Motor neuron (in vitro differentiated cells): ENCODE results near the gene CREBBP. TPM values are rescaled to one million over a fixed set of nuclear protein-coding genes. Genes with fewer than 3 reads are reported as not detected.

Experiments
- ATAC-seq, 8 experiments: fragments of 200-7000 bp; cut with Tn5 transposase; replicated peaks in 6 of 8; 2 replicates each; pipeline ENCODE4 v1.8.0; 2021; ENCODE audit warnings: mild to moderate bottlenecking in 8 of 8, moderate library complexity in 8 of 8
- H3K27ac ChIP-seq, 2 donors: fragments of 250-450 bp; sonication (Bioruptor Pico); 2 replicates each; pipeline ENCODE4 v1.9.0; 2021; ENCODE audit warnings: antibody characterized with exemption in 2 of 2, mild to moderate bottlenecking in 2 of 2, moderate library complexity in 1 of 2
- H3K4me1 ChIP-seq, 2 donors: fragments of 250-450 bp; sonication (Bioruptor Pico); replicated peaks in 1 of 2; 2 replicates each; pipeline ENCODE4 v1.6.1; 2021; ENCODE audit warnings: antibody characterized with exemption in 2 of 2, mild to moderate bottlenecking in 2 of 2, moderate library complexity in 1 of 2
- H3K4me3 ChIP-seq, 5 donors: fragments of 250-450 bp; sonication (Bioruptor Pico); 2 replicates each; pipeline ENCODE4 v1.9.0; 2021; ENCODE audit warnings: antibody characterized with exemption in 5 of 5, mild to moderate bottlenecking in 5 of 5, moderate library complexity in 4 of 5
- WGBS, 10 experiments: fragments of 450-650 bp; shearing (Covaris generic); methylation state at CpG; one replicate each; pipeline ENCODE4 v1.0.0; 2022; 5-methylcytosine and 5-hydroxymethylcytosine counted together
- in situ Hi-C, 9 experiments: fragments of 400-800 bp; cut with MboI; loops; one replicate each; pipeline ENCODE4 v1.15.0; 2021; ENCODE audit warnings: low sequenced_read_pairs in 9 of 9, low pct_unique_long_range_greater_than_20kb in 2 of 9; ENCODE audit not compliant: unreplicated experiment in 9 of 9
- total RNA-seq, 8 experiments: library from RNA; unstranded; fragments of 300-600 nt; gene quantifications; 2 replicates each; pipeline versions ENCODE4 v1.2.3 to v1.2.4, GENCODE V29; 2022

The CREBBP gene
- total RNA-seq, 8 experiments from 2014 or later = 12.1 to 92.4 (median 23.7) TPM

DNA sequence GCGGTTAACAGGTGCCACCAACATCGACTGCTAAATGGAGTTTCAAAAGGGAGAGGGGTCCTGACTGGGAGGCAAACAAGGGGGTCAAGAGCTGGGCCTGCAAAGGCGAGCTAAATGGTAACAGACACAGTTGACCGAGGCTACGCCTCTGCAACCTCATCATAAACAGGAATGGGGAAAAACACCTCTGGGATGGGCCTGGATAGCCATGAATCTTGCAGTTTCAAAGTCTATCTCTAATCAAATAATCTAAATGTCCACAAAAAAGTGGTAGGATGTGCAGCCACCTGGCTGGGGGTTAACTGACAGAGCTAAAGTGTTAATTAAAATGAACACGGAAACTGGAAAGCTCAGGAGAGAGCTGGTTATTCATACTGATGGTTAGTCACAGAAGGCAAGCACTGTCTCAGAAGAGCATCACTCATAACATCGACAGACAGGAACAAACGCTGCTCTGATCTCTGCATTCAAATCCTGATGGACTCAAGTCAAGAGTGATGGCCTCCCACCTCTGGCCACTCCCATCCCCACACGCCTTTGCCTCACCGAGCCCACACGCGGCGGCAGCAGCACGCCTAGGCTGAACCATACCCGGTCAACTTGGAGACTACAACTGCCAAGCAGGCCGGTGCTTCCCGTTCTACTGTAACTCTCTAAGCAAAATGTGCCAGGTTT, 56.3 kb downstream of the CREBBP start:
- Histone ChIP-seq H3K27ac (no peak overlapping the region), H3K4me1 (peaks cover 4 to 48% of the 10 kb centered on the region in 2 donors), H3K4me3 (no peak overlapping the region)
- ATAC-seq = peak in 4 of 8 experiments; percentile 27 to 40 (median 36)
- 22 to 100% (median 88%) methylated on average over 2 to 9 of the region's 17 CpGs; no CpG with 5 or more reads in 3 of the 10 experiments for WGBS, 10 experiments
- in situ Hi-C loops = no loop called here

DNA sequence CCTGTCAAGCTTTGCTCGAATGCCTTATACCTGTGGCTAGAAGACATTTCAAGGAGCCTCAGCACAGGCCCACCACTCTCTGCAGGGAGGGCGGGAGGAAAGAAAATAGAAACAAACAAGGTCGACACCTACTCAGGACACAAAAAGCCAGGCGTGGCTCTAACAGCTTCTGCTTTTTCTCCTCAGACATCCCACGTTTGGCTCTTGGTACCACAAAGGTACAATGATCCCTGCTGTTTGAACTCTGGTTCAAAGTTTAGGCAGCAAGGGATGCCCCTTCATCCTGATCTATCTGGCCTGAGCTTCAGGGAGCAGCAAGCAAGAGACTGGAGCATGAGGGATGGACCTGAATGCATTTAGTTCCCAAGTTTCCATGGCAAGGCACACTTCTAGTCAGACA, 57.1 kb downstream of the CREBBP start:
- 45 to 100% (median 86%) methylated on average over 1 to 5 of the region's 5 CpGs; no CpG with 5 or more reads in 5 of the 10 experiments for WGBS, 10 experiments
- in situ Hi-C loops = no loop called here
- no peak overlapping the region for H3K27ac ChIP-seq
- H3K4me3 ChIP-seq = no peak overlapping the region
- ATAC-seq = peak in 1 of 8 experiments; percentile 9
- peaks cover 4 to 53% of the 10 kb centered on the region in 2 donors for H3K4me1 ChIP-seq

DNA sequence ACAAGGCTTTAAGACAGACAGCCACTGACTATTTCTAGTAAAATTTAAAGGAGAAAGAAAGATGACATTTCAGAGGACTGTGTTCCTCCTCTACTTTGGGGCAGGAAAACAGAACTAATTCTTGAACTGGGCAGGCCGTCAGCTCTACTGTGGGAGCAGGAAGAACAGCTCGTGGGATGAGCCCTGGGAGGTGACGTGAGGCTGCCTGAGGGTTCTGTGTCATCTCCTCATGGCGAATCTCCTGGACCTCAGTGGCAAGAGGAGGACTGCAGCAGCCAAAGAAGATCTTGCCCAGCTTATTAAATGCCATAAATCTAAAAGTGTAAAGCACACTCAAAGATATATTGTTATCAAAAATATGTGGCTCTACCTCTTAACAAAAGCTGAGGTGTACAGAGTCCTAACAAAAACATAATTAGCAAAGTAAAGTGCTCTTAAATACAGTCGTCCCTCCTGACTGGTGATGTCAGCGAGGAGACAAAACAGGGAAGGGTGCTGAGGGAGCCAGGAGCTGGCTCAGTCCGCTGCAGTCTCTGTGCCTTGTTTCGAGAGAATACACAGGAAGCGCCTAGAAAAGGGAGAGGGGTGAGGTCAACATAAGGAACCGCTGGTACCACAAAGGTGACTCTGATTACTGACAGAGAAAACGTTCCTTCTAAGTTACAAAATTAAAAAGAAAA, 58.0 kb downstream of the CREBBP start:
- peak in 1 of 8 experiments; percentile 33 for ATAC-seq
- Histone ChIP-seq H3K4me3 (no peak overlapping the region), H3K4me1 (peaks cover 4 to 53% of the 10 kb centered on the region in 2 donors), H3K27ac (no peak overlapping the region)
- in situ Hi-C loops = no loop called here
- 26 to 91% (median 82%) methylated on average over 3 to 9 of the region's 11 CpGs for WGBS, 10 experiments

DNA sequence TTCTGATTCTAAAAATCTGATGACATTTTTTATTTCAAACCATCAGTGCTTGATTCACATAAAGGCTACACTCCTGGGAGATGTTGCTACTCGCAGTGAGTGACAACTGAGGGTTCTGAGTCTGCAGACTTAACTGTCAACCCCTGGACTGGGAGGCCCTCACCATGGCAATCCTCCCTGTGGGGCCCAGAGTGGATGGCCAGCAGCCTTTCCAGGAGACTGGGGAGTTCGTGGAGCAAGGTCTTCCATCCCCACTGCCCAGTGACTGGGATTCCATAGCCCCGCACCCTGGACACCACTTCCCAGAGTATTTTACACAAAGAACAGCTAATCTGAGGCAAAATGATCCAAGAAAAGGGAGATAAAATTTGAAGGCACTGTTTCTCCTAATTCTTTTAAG, 59.3 kb downstream of the CREBBP start:
- no peak overlapping the region for H3K4me3 ChIP-seq
- WGBS, 10 experiments = 75 to 100% (median 88%) methylated on average over 1 to 3 of the region's 3 CpGs; no CpG with 5 or more reads in 3 of the 10 experiments
- in situ Hi-C loops = no loop called here
- peaks cover 4 to 54% of the 10 kb centered on the region in 2 donors for H3K4me1 ChIP-seq
- H3K27ac ChIP-seq = no peak overlapping the region
- ATAC-seq = peak in 3 of 8 experiments; percentile 41 to 87 (median 73)

GRCh38 chr16:3819746-3820724, 60.5 kb downstream of the CREBBP start:
- WGBS, 10 experiments = 10 to 97% (median 52%) methylated on average over 2 to 6 of the region's 8 CpGs; no CpG with 5 or more reads in 2 of the 10 experiments
- peak in 6 of 8 experiments; percentile 38 to 80 (median 56) for ATAC-seq
- peaks cover 4 to 56% of the 10 kb centered on the region in 2 donors for H3K4me1 ChIP-seq
- in situ Hi-C loops = no loop called here
- no peak overlapping the region for H3K27ac ChIP-seq
- no peak overlapping the region for H3K4me3 ChIP-seq

DNA sequence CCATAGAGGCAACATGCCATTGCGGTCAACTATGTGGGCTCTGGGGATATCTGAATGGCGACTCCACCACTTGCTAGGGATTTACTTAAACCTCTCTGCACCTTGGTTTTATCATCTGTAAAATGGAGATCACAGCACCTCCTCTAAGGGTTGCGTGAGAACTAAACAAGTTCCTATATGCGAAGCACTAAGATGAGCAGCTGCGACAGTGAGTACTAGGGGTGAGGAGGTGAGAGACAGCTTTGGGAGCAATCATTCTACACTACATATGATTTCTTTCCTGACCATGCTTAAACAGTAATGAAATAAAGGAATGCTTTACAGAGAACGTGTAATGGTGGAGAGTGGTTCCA, 61.4 kb downstream of the CREBBP start:
- Histone ChIP-seq H3K4me3 (no peak overlapping the region), H3K27ac (no peak overlapping the region), H3K4me1 (peaks cover under 1 to 52% of the 10 kb centered on the region in 2 donors)
- WGBS, 10 experiments = 76 to 100% (median 93%) methylated on average over 1 to 4 of the region's 6 CpGs
- in situ Hi-C loops = no loop called here
- no peak for ATAC-seq

GRCh38 chr16:3816326-3816725, 64.2 kb downstream of the CREBBP start:
- peaks cover 0 to 26% of the 10 kb centered on the region in 2 donors for H3K4me1 ChIP-seq
- H3K4me3 ChIP-seq = no peak overlapping the region
- ATAC-seq = no peak
- no peak overlapping the region for H3K27ac ChIP-seq
- in situ Hi-C loops = no loop called here
- 33 to 83% (median 72%) methylated on average over 1 to 3 of the region's 3 CpGs; no CpG with 5 or more reads in 6 of the 10 experiments for WGBS, 10 experiments

DNA sequence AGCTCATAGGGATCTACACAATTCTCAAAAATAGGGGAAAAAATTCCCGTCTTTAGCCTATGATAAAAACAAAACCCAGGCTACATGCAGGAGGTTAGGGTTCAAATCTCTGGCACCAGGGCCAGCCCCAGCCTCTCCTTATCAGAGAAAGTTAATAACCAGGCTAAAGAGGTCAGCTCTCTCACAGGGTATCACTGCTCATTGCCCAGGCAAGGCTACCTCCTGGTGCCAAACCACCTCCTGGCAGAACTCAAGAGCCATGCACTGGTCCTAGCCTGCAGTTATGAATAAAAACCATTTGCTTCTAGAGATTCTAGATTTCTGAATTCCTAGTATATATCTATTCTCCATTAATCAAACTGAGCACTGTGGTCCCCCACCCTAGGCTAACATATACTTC, 65.8 kb downstream of the CREBBP start:
- 86 to 100% (median 100%) methylated on average over 1 of the region's 1 CpG; no CpG with 5 or more reads in 6 of the 10 experiments for WGBS, 10 experiments
- Histone ChIP-seq H3K4me3 (no peak overlapping the region), H3K4me1 (peaks cover 0 to 13% of the 10 kb centered on the region in 2 donors), H3K27ac (no peak overlapping the region)
- in situ Hi-C loops = no loop called here
- no peak for ATAC-seq

- Histone ChIP-seq H3K4me3 (no peak overlapping the region), H3K27ac (no peak overlapping the region), H3K4me1 (peaks cover 0 to 3% of the 10 kb centered on the region in 2 donors)
- 87 to 100% (median 96%) methylated on average over 2 to 5 of the region's 8 CpGs; no CpG with 5 or more reads in 3 of the 10 experiments for WGBS, 10 experiments
- in situ Hi-C loops = no loop called here
- ATAC-seq = no peak
Measured at GRCh38 chr16:3812469-3813172, 67.9 kb downstream of the CREBBP start.

DNA sequence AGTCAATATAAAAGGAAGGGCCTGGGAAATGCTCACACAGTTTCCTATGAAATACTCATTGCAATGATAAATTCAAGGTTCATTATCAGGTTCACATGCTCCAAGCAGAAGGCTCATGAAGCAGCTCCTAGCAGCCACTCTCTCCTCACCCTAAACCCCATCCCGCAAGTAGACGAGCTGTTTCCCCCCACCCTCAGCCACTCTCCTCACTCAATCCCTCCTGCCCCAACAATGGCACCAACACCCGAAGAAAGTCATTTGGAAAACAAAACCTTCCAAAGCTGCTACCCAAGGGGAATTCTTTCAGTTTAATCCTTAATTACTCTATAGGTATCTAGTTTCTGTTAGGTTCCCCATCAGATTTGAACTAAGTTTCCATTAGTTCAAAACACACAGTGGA, 69.7 kb downstream of the CREBBP start:
- 10 to 33% (median 25%) methylated on average over 1 of the region's 3 CpGs; no CpG with 5 or more reads in 7 of the 10 experiments for WGBS, 10 experiments
- no peak overlapping the region for H3K4me3 ChIP-seq
- no peak overlapping the region for H3K27ac ChIP-seq
- no peaks in the 10 kb centered on the region for H3K4me1 ChIP-seq
- ATAC-seq = no peak
- in situ Hi-C loops = no loop called here

- in situ Hi-C loops = no loop called here
- Histone ChIP-seq H3K4me1 (no peaks in the 10 kb centered on the region), H3K27ac (no peak overlapping the region), H3K4me3 (no peak overlapping the region)
- ATAC-seq = no peak
- WGBS, 10 experiments = 79 to 100% (median 95%) methylated on average over 1 to 6 of the region's 6 CpGs; no CpG with 5 or more reads in 1 of the 10 experiments
Measured at GRCh38 chr16:3810198-3810664, 70.3 kb downstream of the CREBBP start.
